H1 (cell line): ENCODE results near the gene SEC16A. TPM values are rescaled to one million over a fixed set of nuclear protein-coding genes. Genes with fewer than 3 reads are reported as not detected.

Experiments used
- CTCF ChIA-PET: fragments of 300-600 bp; sonication (Branson Sonifier 250); formaldehyde crosslinking; loops from one replicate; lab custom pipeline; 2021; ENCODE audit not compliant: partially characterized antibody; lab: Charles Lee
- POLR2A ChIA-PET: fragments of 300-600 bp; sonication (Branson Sonifier 250); formaldehyde crosslinking; loops from one replicate; lab custom pipeline; 2021; ENCODE audit warnings: inconsistent platforms; ENCODE audit not compliant: partially characterized antibody; lab: Charles Lee
- DNase-seq, 2 experiments: peaks; one replicate each; pipeline versions ENCODE4 v3.0.0 to v3.0.0-alpha.2; 2010 to 2022; ENCODE audit warnings: low spot score in 2 of 2, low read depth in 1 of 2, mixed read lengths in 1 of 2
- FAIRE-seq: peaks from 2 replicates; lab custom pipeline; 2011; peaks lifted over from hg19 to GRCh38; lab: Jason Lieb, UNC
- H2AFZ ChIP-seq: 2 replicates; pipeline ENCODE4 v1.8.1; 2012; ENCODE audit warnings: low read length, inconsistent platforms
- H2AK5ac ChIP-seq: 2 replicates; pipeline ENCODE4 v1.6.1; 2013; ENCODE audit warnings: low read depth, low read length
- H2BK120ac ChIP-seq: replicated peaks from 2 replicates; pipeline ENCODE3; 2013; ENCODE audit warnings: low read depth, low read length, inconsistent platforms
- H2BK12ac ChIP-seq: 2 replicates; pipeline ENCODE4 v1.6.1; 2013; ENCODE audit warnings: low read depth, low read length
- H2BK15ac ChIP-seq: 2 replicates; pipeline ENCODE4 v1.6.1; 2013; ENCODE audit warnings: low read length
- H2BK20ac ChIP-seq: 2 replicates; pipeline ENCODE4 v1.6.1; 2013; ENCODE audit warnings: low read length
- H2BK5ac ChIP-seq: 2 replicates; pipeline ENCODE4 v1.6.1; 2013; ENCODE audit warnings: low read depth, low read length
- H3K14ac ChIP-seq: 2 replicates; pipeline ENCODE4 v1.6.1; 2013; ENCODE audit warnings: inconsistent platforms; ENCODE audit not compliant: insufficient read length
- H3K18ac ChIP-seq: 2 replicates; pipeline ENCODE4 v1.6.1; 2013; ENCODE audit warnings: low read length; ENCODE audit errors: extremely low read depth
- H3K23ac ChIP-seq: 2 replicates; pipeline ENCODE4 v1.6.1; 2013; ENCODE audit warnings: inconsistent platforms; ENCODE audit not compliant: insufficient read length
- H3K23me2 ChIP-seq: 2 replicates; pipeline ENCODE4 v1.6.1; 2013; ENCODE audit warnings: low read depth, low read length
- H3K27ac ChIP-seq: 2 replicates; pipeline ENCODE4 v1.6.1; 2011; ENCODE audit warnings: low read depth, low read length, inconsistent platforms
- H3K27me3 ChIP-seq, 4 experiments: replicated peaks in 1 of 4; 1 replicate in 1 of 4; 2 replicates in 3 of 4; pipeline versions ENCODE4 v1.6.1 to v1.8.1; 2011 to 2013; ENCODE audit warnings: low read length in 3 of 4, mild to moderate bottlenecking in 3 of 4, inconsistent platforms in 2 of 4, mixed read lengths in 2 of 4, moderate library complexity in 1 of 4; ENCODE audit not compliant: control insufficient read depth in 3 of 4, insufficient read depth in 3 of 4; ENCODE audit errors: extremely low read depth in 1 of 4
- H3K36me3 ChIP-seq, 4 experiments: 2 replicates each; pipeline versions ENCODE4 v1.6.1 to v1.8.1; 2011 to 2013; ENCODE audit warnings: mild to moderate bottlenecking in 4 of 4, low read length in 3 of 4, moderate library complexity in 2 of 4, control low read depth in 1 of 4, inconsistent platforms in 1 of 4; ENCODE audit not compliant: insufficient read depth in 4 of 4, control insufficient read depth in 2 of 4
- H3K4ac ChIP-seq: replicated peaks from 2 replicates; pipeline ENCODE3; 2013; ENCODE audit warnings: low read length, low read depth, mixed read lengths, inconsistent platforms; ENCODE audit not compliant: insufficient read length
- H3K4me1 ChIP-seq, 4 experiments: replicated peaks in 1 of 4; 1 replicate in 1 of 4; 2 replicates in 3 of 4; pipeline versions ENCODE4 v1.6.1 to v1.8.1; 2011 to 2013; ENCODE audit warnings: low read length in 3 of 4, inconsistent platforms in 2 of 4, mixed read lengths in 1 of 4; ENCODE audit not compliant: insufficient read depth in 4 of 4, control insufficient read depth in 3 of 4
- H3K4me2 ChIP-seq, 2 experiments: 2 replicates each; pipeline versions ENCODE4 v1.6.1 to v1.8.1; 2011 to 2013; ENCODE audit warnings: low read depth in 2 of 2, low read length in 2 of 2, control low read depth in 1 of 2, inconsistent platforms in 1 of 2, mild to moderate bottlenecking in 1 of 2; ENCODE audit not compliant: insufficient read depth in 1 of 2
- H3K4me3 ChIP-seq, 4 experiments: fragments of 200-600, 300-600 bp in 1 of 4; sonication (generic), shearing (Covaris generic), sonication (Bioruptor Twin) in 1 of 4; 2 replicates each; pipeline versions ENCODE4 v1.5.1 to v1.8.1; 2011 to 2016; ENCODE audit warnings: low read length in 4 of 4, low read depth in 3 of 4, control low read depth in 2 of 4, inconsistent platforms in 2 of 4, mild to moderate bottlenecking in 2 of 4, mixed read lengths in 1 of 4, moderate library complexity in 1 of 4; ENCODE audit not compliant: insufficient read depth in 2 of 4; ENCODE audit errors: extremely low read depth in 1 of 4
- H3K56ac ChIP-seq: replicated peaks from 2 replicates; pipeline ENCODE3; 2013; ENCODE audit warnings: low read depth, mild to moderate bottlenecking, mixed read lengths, low read length, inconsistent platforms; ENCODE audit not compliant: insufficient read length
- H3K79me1 ChIP-seq: 2 replicates; pipeline ENCODE4 v1.6.1; 2013; ENCODE audit warnings: low read depth, low read length, control low read depth
- H3K79me2 ChIP-seq, 2 experiments: 2 replicates each; pipeline versions ENCODE4 v1.6.1 to v1.8.1; 2012 to 2013; ENCODE audit warnings: low read length in 2 of 2, mild to moderate bottlenecking in 2 of 2, inconsistent platforms in 1 of 2; ENCODE audit not compliant: insufficient read depth in 2 of 2, control insufficient read depth in 1 of 2
- H3K9ac ChIP-seq, 4 experiments: replicated peaks in 1 of 4; 1 replicate in 1 of 4; 2 replicates in 3 of 4; pipeline versions ENCODE4 v1.6.1 to v1.8.1; 2011 to 2013; ENCODE audit warnings: low read depth in 3 of 4, low read length in 3 of 4, control low read depth in 2 of 4, mild to moderate bottlenecking in 2 of 4, moderate library complexity in 2 of 4, inconsistent platforms in 1 of 4; ENCODE audit errors: extremely low read depth in 1 of 4
- H3K9me3 ChIP-seq, 2 experiments: 2 replicates each; pipeline versions ENCODE4 v1.6.1 to v1.8.1; 2012 to 2013; ENCODE audit warnings: mild to moderate bottlenecking in 2 of 2, moderate library complexity in 2 of 2, control low read depth in 1 of 2, inconsistent platforms in 1 of 2, low read depth in 1 of 2, low read length in 1 of 2, mixed read lengths in 1 of 2; ENCODE audit not compliant: insufficient read depth in 2 of 2
- H4K20me1 ChIP-seq, 2 experiments: replicated peaks in 1 of 2; 2 replicates each; pipeline versions ENCODE3 to v1.8.1; 2011 to 2013; ENCODE audit warnings: inconsistent platforms in 2 of 2, low read length in 2 of 2, mild to moderate bottlenecking in 1 of 2; ENCODE audit not compliant: insufficient read depth in 2 of 2, control insufficient read depth in 1 of 2
- H4K5ac ChIP-seq: 2 replicates; pipeline ENCODE4 v1.6.1; 2013; ENCODE audit warnings: low read length, low read depth, mixed read lengths, inconsistent platforms; ENCODE audit not compliant: insufficient read length
- H4K8ac ChIP-seq: 2 replicates; pipeline ENCODE4 v1.8.0; 2013; ENCODE audit warnings: mild to moderate bottlenecking, moderate library complexity, low read length, inconsistent platforms; ENCODE audit not compliant: insufficient read depth; ENCODE audit errors: extremely low read depth
- H4K91ac ChIP-seq: replicated peaks from 2 replicates; pipeline ENCODE3; 2013; ENCODE audit warnings: low read length, mixed read lengths, inconsistent platforms; ENCODE audit not compliant: insufficient read length
- BRCA1 ChIP-seq: IDR thresholded peaks from 2 replicates; pipeline ENCODE4 v1.6.1; 2012; ENCODE audit warnings: low read depth, low read length, improper control_type of control experiment
- JUN ChIP-seq: IDR thresholded peaks from 2 replicates; pipeline ENCODE4 v1.6.1; 2011; ENCODE audit warnings: low read depth, mild to moderate bottlenecking, improper control_type of control experiment, low read length
- RFX5 ChIP-seq: IDR thresholded peaks from 2 replicates; pipeline ENCODE4 v1.6.1; 2011; ENCODE audit warnings: low read depth, low read length, improper control_type of control experiment, borderline replicate concordance
- RXRA ChIP-seq: IDR thresholded peaks from 2 replicates; pipeline ENCODE4 v1.6.1; 2011; ENCODE audit warnings: low read depth, mild to moderate bottlenecking, low read length, moderate library complexity; ENCODE audit not compliant: insufficient read depth
- TBP ChIP-seq: IDR thresholded peaks from 2 replicates; pipeline ENCODE4 v1.6.1; 2011; ENCODE audit warnings: low read depth, low read length, improper control_type of control experiment
- YY1 ChIP-seq: IDR thresholded peaks from 2 replicates; pipeline ENCODE4 v1.6.1; 2011; ENCODE audit warnings: low read depth, mild to moderate bottlenecking, low read length
- WGBS, 2 experiments: shearing (Covaris generic) in 1 of 2; methylation state at CpG; one replicate each; pipeline versions ENCODE4 v1.1.6 to v1.1.7; 2013 to 2015; ENCODE audit warnings: low lambda C conversion rate in 2 of 2, mixed read lengths in 2 of 2, inconsistent platforms in 1 of 2, low coverage in 1 of 2, missing lambda C conversion rate in 1 of 2; ENCODE audit not compliant: insufficient replicate concordance in 2 of 2, insufficient coverage in 1 of 2, insufficient read length in 1 of 2; ENCODE audit errors: extremely low coverage in 1 of 2, missing lambda C conversion rate in 1 of 2; 5-methylcytosine and 5-hydroxymethylcytosine counted together
- polyA plus RNA-seq, 7 experiments: library from polyadenylated mRNA; depleted of rRNA in 3 of 7; stranded (reverse) in 5 of 7; unstranded in 2 of 7; fragments of >200 nt in 5 of 7; fragments of 200-250 nt in 2 of 7; gene quantifications; 1 replicate in 5 of 7; 2 replicates in 1 of 7; 4 replicates in 1 of 7; pipeline versions ENCODE4 v1.2.1 to v1.2.3, GENCODE V29; 2011 to 2013; ENCODE audit warnings: missing spikeins in 2 of 7, mixed read lengths in 2 of 7
- total RNA-seq: library from RNA; stranded (reverse); fragmentation: NEBNext Ultra II Directional; extraction: Animal tissue kit (Norgen Biotek cat#: 25700); gene quantifications from 2 replicates; pipeline ENCODE4 v1.2.1, GENCODE V29; 2021

SEC16A gene
- total and polyA plus RNA-seq, 2 of the 8 experiments (the other 6 are each of a cell fraction or from before 2014, with no cell fraction given) = 21.6 to 49.0 TPM

DNA sequence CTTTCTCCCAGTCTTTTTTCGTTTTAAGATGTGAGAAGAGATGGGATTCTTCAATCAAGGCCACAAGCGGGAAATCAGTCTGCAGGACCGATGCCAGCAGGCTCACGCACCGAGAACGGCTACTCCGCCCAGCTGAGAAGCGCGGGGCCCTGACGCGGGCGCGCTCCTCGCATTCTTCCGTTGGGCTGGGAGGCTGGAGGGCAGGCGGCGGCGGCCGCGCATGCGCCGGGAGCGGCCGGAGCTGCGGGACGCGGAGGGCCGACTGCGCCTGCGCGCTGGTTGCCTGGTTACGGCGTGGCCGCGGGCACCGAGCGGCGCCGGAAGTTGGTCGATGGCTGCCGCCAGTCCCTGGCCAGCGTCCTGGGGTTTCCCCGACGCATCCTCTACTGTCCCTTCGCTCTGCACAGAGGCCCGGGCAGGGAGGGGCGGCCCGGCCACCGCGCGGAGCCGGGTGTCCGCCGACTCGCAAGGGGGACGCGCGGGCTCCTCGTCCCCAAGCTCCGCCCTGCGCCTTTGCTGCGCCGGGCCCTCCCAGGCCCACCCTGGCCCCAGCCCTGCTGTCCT is 831 bp upstream of the SEC16A start:
- 1% methylated on average over 16 of the region's 63 CpGs; no CpG with 5 or more reads in 1 of the 2 experiments for WGBS, 2 experiments
- Histone ChIP-seq H3K56ac (peak overlapping the region; percentile 100), H4K8ac (peak overlapping the region; percentile 97), H4K5ac (peak overlapping the region; percentile 99), H3K4me3 (peak overlapping the region; percentile 74 to 98 (median 79)), H2BK5ac (peak overlapping the region; percentile 97), H3K14ac (no peak overlapping the region), H2AK5ac (no peak overlapping the region), H2BK20ac (no peak overlapping the region), H3K23me2 (peaks cover 9% of the 10 kb centered on the region; the same call in 1 of the 2 replicates), H3K4me2 (peak overlapping the region; percentile 57 to 95), H3K27ac (peak overlapping the region; percentile 100), H3K79me2 (peaks cover 18 to 35% of the 10 kb centered on the region in 2 experiments), H2BK15ac (peak overlapping the region; percentile 100), H3K4ac (peak overlapping the region; percentile 100), H2BK120ac (peak overlapping the region; percentile 93), H3K9ac (peak overlapping the region; percentile 86 to 95 (median 95)), H3K4me1 (peaks cover 2 to 13% (median 3%) of the 10 kb centered on the region in 4 experiments), H3K79me1 (no peaks in the 10 kb centered on the region; the same call in none of the 2 replicates), H4K91ac (peak overlapping the region; percentile 98), H3K27me3 (no peaks in the 10 kb centered on the region), H3K23ac (no peak overlapping the region), H3K9me3 (no peaks in the 10 kb centered on the region), H2AFZ (peak overlapping the region; percentile 90; the same call in 1 of the 2 replicates), H2BK12ac (0 out of 2 replicates have a peak overlapping the region, but pooled peaks have one; percentile 44), H3K18ac (peak overlapping the region; percentile 84), H3K36me3 (no peaks in the 10 kb centered on the region), H4K20me1 (peaks cover 8 to 17% of the 10 kb centered on the region in 2 experiments)
- peak; percentile 67 to 98 for DNase-seq
- CTCF ChIA-PET = interaction anchor here (1.2 to 8.9 kb wide), 10 partner anchors 25 to 189 kb away, joined by 3 to 253 read pairs (median 10); no protein-coding TSS in a partner anchor
- POLR2A ChIA-PET = interaction anchor here (0.9 to 1.7 kb wide), 4 partner anchors 8 to 148 kb away, joined by 3 to 4 read pairs (median 3); no protein-coding TSS in a partner anchor
- FAIRE-seq = no peak
- no peak for TF ChIP-seq RFX5
- no peak for TF ChIP-seq JUN
- peak; percentile 79; the same call in 1 of the 2 replicates for TF ChIP-seq YY1
- no peak for TF ChIP-seq RXRA
- TF ChIP-seq TBP = peak; percentile 46; the same call in 1 of the 2 replicates
- TF ChIP-seq BRCA1 = no peak
